Raji (cell line): Measurements from ENCODE around the gene RTL3.

ENCODE experiments used
- POLR2A ChIP-seq: IDR thresholded peaks from 2 replicates; pipeline ENCODE4 v1.6.1; 2011; ENCODE audit warnings: low read depth, low read length, control low read depth; ENCODE audit not compliant: insufficient read depth

The RTL3 gene

DNA sequence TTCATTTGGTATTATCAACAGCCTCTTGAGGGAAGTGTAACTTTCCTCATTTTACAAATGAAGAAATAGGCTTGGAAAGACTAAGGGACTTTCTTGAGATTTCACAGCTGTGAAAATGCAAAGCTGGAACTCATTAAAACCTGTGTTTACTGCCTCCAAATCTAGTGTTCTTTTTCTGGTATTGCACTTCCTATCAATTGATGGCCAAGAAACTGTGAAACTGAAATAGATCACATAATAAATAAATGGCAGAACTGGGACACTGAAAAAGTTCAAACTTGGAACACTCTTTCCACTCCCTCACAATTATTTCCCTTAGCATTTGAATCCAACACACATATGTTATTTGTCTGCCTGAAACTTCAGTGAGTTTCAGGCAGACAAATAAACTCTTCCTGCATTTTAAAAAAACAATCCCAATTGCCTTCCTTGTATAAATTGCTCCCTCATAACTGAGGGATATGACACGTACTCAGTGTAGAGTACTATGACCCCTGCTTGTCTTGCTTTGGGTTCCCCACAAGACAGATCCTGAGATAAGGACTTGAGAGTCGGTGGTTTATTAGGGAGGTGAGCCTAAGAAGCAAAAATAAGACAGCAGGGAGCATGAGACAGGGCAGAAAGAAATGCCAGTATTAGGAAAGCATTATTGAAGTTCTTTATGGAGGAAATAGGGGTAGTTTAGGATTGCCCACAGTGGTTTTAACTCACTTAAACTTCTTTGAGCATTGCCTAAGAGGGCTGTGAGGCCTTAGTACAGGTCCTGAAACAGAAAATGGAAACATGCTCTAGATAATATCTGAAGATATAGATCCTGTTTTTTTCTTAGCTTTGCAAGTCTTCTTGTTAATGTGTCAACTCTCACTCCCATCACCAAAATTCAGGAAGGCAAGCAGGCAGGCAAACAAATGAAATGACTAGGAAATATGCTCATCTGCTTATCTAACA is 33.9 kb downstream of the RTL3 start:
- no peak for TF ChIP-seq POLR2A

DNA sequence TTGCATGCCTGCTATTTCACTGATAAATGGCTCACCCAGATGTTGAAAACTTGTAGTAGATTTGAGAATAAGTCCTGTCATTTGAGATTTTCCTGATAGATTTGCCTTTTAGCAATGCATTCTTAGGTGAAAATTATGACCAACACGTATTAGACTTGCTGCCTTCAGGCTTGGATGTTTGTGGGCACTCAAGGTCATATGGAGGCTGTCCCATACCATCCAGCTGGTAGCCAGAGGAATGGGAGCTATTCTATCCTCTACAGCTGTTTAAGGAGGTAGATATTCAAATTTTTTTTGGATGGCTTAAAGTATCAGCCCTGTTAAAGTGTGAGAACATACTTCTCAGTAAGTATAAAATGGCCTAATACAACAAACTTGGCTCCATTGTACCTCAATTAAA is 34.7 kb downstream of the RTL3 start:
- no peak for TF ChIP-seq POLR2A

DNA sequence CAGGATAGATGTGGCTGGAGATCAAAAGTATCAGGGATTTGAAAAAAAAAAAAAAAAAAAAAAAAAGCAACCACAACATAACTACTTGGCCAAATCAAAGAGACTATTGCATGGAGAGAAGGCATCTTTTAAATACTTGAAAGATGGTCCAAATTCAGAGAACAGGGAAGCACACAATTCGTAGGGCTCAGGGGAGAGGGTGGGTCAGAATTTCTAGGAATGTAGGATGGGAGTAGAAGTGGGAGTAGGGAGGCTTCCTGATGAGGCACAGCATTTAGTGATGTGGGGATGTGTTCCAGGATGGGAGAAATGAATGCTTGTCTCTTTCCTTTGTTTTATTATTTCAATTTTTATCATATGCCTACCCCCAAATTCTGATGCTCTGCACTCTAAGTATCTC is 36.3 kb downstream of the RTL3 start:
- TF ChIP-seq POLR2A: no peak

DNA sequence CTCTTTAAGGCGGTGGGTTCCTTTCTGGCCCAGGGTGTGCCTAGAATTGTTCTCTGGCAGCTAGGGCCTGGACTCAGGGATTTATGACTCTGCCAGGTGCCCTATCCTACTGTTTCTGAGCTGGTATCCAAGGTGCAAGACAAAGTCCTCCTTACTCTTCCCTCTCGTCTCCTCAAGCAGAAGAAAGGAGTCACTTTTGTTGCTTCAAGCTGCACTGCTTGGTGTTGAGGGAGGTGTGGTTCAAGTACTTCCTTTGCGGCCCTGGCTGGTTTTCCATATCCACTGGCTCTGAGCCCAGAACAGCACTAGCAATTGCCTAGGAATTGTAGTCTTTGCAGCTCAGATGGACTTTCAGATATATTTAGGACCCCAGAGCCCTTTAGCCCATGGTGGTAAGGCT is 39.3 kb downstream of the RTL3 start:
- no peak for TF ChIP-seq POLR2A

DNA sequence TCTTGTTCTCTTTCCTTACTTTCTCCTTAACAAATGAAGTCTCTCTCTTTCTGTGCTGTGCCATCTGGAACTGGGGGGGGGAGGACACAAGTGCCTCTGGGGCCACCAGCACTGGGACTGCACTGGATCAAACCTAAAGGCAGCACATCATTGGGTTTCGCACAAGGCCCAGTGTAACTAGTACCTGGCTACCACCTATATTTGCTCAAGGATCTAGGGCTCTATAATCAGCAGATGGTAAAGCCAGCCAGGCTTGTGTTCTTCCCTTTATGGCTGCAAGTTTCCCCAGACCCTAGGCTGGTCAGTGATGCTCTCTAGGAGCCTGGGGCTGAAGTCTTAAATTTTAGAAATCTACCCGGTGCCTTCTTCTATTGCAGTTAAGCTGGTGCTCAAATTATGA is 40.1 kb downstream of the RTL3 start:
- no peak for TF ChIP-seq POLR2A

DNA sequence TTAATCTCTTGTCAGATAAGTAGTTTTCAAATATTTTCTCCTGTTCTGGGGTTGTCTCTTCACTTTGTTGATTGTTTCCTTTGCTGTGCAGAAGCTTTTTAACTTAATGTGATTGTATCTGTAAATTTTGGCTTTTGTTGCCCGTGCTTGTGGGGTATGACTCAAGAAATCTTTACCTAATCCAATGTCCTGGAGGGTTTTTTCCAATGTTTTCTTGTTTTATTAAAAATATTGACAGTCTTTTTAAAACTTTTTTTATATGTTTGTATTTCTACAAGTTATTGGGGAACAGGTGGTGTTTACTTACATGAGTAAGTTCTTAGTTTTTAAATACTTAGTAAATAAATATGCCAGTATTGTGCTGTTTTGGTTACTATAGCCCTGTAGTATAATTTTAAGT is 44.9 kb downstream of the RTL3 start:
- no peak for TF ChIP-seq POLR2A
